ENCODE results near the gene LRG1. TPM values are rescaled to one million over a fixed set of nuclear protein-coding genes. Genes with fewer than 3 reads are reported as not detected.

LRG1 gene
- total and polyA plus RNA-seq, 9 of the 15 experiments (the other 6 are each of a cell fraction or from before 2014, with no cell fraction given): 1.5 to 11.9 (median 8.7) TPM

DNA sequence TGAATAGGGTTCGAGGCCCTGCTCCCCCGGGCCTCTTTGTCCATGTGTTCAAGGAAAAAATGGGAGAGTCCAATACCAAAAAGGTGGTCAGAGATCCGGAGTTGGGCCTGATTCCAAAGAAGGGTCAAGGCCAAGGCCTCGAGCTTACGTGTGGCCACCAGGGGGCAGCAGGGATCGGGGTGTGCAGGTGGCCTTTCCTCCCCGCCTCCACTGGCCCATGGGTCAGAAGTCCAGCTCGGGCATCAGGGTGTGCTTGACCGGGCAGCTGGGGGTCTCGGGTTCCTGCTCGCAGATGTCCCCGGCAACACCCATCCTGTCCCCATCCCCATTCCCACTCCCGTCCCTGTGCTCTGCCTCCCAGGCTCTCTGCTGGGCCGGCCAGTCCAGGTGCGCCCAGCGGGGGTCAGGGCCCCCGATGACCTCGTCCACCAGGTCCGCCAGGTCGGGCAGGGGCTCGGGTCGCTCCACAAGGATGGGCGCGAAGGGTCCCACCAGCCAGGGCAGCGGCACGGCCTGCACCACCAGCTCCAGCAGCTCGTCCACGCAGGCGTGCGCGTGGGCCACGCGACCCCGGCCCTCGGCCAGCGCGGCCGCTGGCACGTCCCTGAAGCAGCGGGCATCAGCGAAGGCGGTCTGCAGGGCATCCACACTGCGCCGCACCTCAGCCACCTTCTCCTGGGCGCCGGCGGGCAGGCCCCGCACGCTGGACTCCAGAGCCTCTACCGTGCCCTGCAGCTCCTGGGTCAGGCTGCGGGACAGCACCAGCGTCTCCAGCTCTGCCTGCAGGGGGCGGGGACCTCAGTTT, 16.3 kb downstream of the LRG1 start (continued):
- TF ChIP-seq SAFB (IDR thresholded peaks at IDR 0.05; ENCODE audit: borderline replicate concordance, low read depth, low read length): no peak
- no peak for TF ChIP-seq NR3C1 (CRISPR knock-in tag; IDR thresholded peaks at IDR 0.05)
- TF ChIP-seq, protein P1, sequence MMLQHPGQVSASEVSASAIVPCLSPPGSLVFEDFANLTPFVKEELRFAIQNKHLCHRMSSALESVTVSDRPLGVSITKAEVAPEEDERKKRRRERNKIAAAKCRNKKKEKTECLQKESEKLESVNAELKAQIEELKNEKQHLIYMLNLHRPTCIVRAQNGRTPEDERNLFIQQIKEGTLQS (IDR thresholded peaks at IDR 0.05): no peak
- TF ChIP-seq, protein P1 (CRISPR knock-in tag; conservative IDR thresholded peaks at IDR 0.05): no peak
- TF ChIP-seq NR1H2 (CRISPR knock-in tag; IDR thresholded peaks at IDR 0.05): no peak
- TF ChIP-seq ETV1 (tag; conservative IDR thresholded peaks at IDR 0.05; ENCODE audit: low read depth): 0 out of 2 replicates have a peak, but pooled peaks have one; percentile 17
- TF ChIP-seq DIDO1 (tag; IDR thresholded peaks at IDR 0.05; ENCODE audit: low read depth): 0 out of 2 replicates have a peak, but pooled peaks have one; percentile 20
- no peak for TF ChIP-seq RHOXF2B (CRISPR knock-in tag; conservative IDR thresholded peaks at IDR 0.05)
- no peak for TF ChIP-seq TCF3 (CRISPR knock-in tag; IDR thresholded peaks at IDR 0.05)
- no peak for TF ChIP-seq RBBP5 (IDR thresholded peaks at IDR 0.05; ENCODE audit: borderline replicate concordance, insufficient read depth, low read length, poor library complexity, severe bottlenecking)
- TF ChIP-seq ZC3H11A (IDR thresholded peaks at IDR 0.05; ENCODE audit: low read depth, low read length): no peak
- peak; percentile 46; the same call in 1 of the 2 replicates for TF ChIP-seq RB1 (IDR thresholded peaks at IDR 0.05; ENCODE audit: low read depth)
- no peak for TF ChIP-seq ZNF561 (CRISPR knock-in tag; conservative IDR thresholded peaks at IDR 0.05)
- TF ChIP-seq, protein P2, sequence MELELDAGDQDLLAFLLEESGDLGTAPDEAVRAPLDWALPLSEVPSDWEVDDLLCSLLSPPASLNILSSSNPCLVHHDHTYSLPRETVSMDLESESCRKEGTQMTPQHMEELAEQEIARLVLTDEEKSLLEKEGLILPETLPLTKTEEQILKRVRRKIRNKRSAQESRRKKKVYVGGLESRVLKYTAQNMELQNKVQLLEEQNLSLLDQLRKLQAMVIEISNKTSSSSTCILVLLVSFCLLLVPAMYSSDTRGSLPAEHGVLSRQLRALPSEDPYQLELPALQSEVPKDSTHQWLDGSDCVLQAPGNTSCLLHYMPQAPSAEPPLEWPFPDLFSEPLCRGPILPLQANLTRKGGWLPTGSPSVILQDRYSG (tag; conservative IDR thresholded peaks at IDR 0.05; ENCODE audit: low read depth): no peak
- no peak for TF ChIP-seq HMG20A (CRISPR knock-in tag; conservative IDR thresholded peaks at IDR 0.05)
- no peak for TF ChIP-seq ZNF830 (CRISPR knock-in tag; IDR thresholded peaks at IDR 0.05)
- TF ChIP-seq, protein P3, sequence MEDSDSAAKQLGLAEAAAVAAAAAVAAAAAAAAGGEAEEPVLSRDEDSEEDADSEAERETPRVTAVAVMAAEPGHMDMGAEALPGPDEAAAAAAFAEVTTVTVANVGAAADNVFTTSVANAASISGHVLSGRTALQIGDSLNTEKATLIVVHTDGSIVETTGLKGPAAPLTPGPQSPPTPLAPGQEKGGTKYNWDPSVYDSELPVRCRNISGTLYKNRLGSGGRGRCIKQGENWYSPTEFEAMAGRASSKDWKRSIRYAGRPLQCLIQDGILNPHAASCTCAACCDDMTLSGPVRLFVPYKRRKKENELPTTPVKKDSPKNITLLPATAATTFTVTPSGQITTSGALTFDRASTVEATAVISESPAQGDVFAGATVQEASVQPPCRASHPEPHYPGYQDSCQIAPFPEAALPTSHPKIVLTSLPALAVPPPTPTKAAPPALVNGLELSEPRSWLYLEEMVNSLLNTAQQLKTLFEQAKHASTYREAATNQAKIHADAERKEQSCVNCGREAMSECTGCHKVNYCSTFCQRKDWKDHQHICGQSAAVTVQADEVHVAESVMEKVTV (CRISPR knock-in tag; IDR thresholded peaks at IDR 0.05): no peak
- TF ChIP-seq, protein P4, sequence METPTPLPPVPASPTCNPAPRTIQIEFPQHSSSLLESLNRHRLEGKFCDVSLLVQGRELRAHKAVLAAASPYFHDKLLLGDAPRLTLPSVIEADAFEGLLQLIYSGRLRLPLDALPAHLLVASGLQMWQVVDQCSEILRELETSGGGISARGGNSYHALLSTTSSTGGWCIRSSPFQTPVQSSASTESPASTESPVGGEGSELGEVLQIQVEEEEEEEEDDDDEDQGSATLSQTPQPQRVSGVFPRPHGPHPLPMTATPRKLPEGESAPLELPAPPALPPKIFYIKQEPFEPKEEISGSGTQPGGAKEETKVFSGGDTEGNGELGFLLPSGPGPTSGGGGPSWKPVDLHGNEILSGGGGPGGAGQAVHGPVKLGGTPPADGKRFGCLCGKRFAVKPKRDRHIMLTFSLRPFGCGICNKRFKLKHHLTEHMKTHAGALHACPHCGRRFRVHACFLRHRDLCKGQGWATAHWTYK (CRISPR knock-in tag; IDR thresholded peaks at IDR 0.05): no peak
- no peak for TF ChIP-seq HDAC3 (IDR thresholded peaks at IDR 0.05; ENCODE audit: borderline replicate concordance, partially characterized antibody)
- 0 out of 2 replicates have a peak, but pooled peaks have one; percentile 9 for TF ChIP-seq KLF16 (IDR thresholded peaks at IDR 0.05)
- TF ChIP-seq MTA3 (IDR thresholded peaks at IDR 0.05; ENCODE audit: borderline replicate concordance): 0 out of 2 replicates have a peak, but pooled peaks have one; percentile 31
- no peak for TF ChIP-seq RUNX1 (IDR thresholded peaks at IDR 0.05; ENCODE audit: low read depth)
- TF ChIP-seq CBX3 (IDR thresholded peaks at IDR 0.05; ENCODE audit: borderline replicate concordance in 1 of 2, low read length in 2 of 2): no peak; a peak in 1 of 3 replicates
- TF ChIP-seq TRIM28 (IDR thresholded peaks at IDR 0.05): no peak
- TF ChIP-seq ZBTB8A (IDR thresholded peaks at IDR 0.05; ENCODE audit: partially characterized antibody): no peak
